CD4-positive, CD25-positive, alpha-beta regulatory T cell (primary cell): ENCODE measurements around the gene EDN2. TPM values are rescaled to one million over a fixed set of nuclear protein-coding genes. Genes with fewer than 3 reads are reported as not detected.

Source experiments
- ATAC-seq, 2 donors: fragments of 150-1000 bp; cut with Tn5 transposase; one replicate each; pipeline ENCODE4 v1.10.0; 2021; ENCODE audit warnings: low read depth in 2 of 2, moderate number of reproducible peaks in 2 of 2, moderate library complexity in 1 of 2
- DNase-seq, 3 donors: peaks; one replicate each; pipeline versions ENCODE4 v3.0.0 to v3.0.0-alpha.2; 2012 to 2022; ENCODE audit warnings: mixed read lengths in 1 of 3
- H3K27ac ChIP-seq: one replicate; pipeline ENCODE4 v1.7.0; 2013; ENCODE audit warnings: mild to moderate bottlenecking, low read length; ENCODE audit not compliant: insufficient read depth, poor library complexity, severe bottlenecking
- H3K27me3 ChIP-seq: one replicate; pipeline ENCODE4 v1.7.0; 2013; ENCODE audit warnings: low read length; ENCODE audit not compliant: control insufficient read depth, insufficient read depth
- H3K36me3 ChIP-seq: one replicate; pipeline ENCODE4 v1.7.0; 2013; ENCODE audit warnings: mild to moderate bottlenecking, low read length, moderate library complexity; ENCODE audit not compliant: control insufficient read depth, insufficient read depth
- H3K4me1 ChIP-seq: 2 replicates; pipeline ENCODE4 v1.7.0; 2013; ENCODE audit warnings: mild to moderate bottlenecking, low read length; ENCODE audit not compliant: insufficient read depth, control insufficient read depth, poor library complexity, severe bottlenecking
- H3K4me3 ChIP-seq: one replicate; pipeline ENCODE4 v1.7.0; 2013; ENCODE audit warnings: low read depth, mild to moderate bottlenecking, low read length, moderate library complexity
- H3K9me3 ChIP-seq, 2 experiments: 1 replicate in 1 of 2; 2 replicates in 1 of 2; pipeline ENCODE4 v1.7.0; 2013; ENCODE audit warnings: low read length in 2 of 2, mild to moderate bottlenecking in 1 of 2, moderate library complexity in 1 of 2; ENCODE audit not compliant: control insufficient read depth in 2 of 2
- H3K27ac Mint-ChIP-seq, 3 donors: one replicate each; pipeline ENCODE4 v1.8.0; 2020 to 2022; ENCODE audit warnings: mild to moderate bottlenecking in 3 of 3, mixed read lengths in 3 of 3, moderate library complexity in 2 of 3
- H3K27me3 Mint-ChIP-seq: one replicate; pipeline ENCODE4 v1.8.0; 2022; ENCODE audit warnings: mild to moderate bottlenecking, mixed read lengths
- H3K36me3 Mint-ChIP-seq: one replicate; pipeline ENCODE4 v1.8.0; 2020; ENCODE audit warnings: mixed read lengths
- H3K4me1 Mint-ChIP-seq, 4 donors: one replicate each; pipeline ENCODE4 v1.8.0; 2020 to 2022; ENCODE audit warnings: mixed read lengths in 4 of 4, mild to moderate bottlenecking in 1 of 4
- H3K4me3 Mint-ChIP-seq, 4 donors: one replicate each; pipeline ENCODE4 v1.8.0; 2020 to 2022; ENCODE audit warnings: mild to moderate bottlenecking in 4 of 4, mixed read lengths in 4 of 4, moderate library complexity in 3 of 4
- H3K9me3 Mint-ChIP-seq, 7 donors: one replicate each; pipeline ENCODE4 v1.8.0; 2020 to 2022; ENCODE audit warnings: mixed read lengths in 7 of 7, mild to moderate bottlenecking in 3 of 7, moderate library complexity in 2 of 7
- polyA plus RNA-seq, 4 donors: library from polyadenylated mRNA; unstranded; fragments of 300-500 nt; fragmentation: Illumina TruSeq; gene quantifications; one replicate each; pipeline ENCODE4 v1.2.3, GENCODE V29; 2021
- total RNA-seq: library from RNA; stranded (reverse); gene quantifications from one replicate; pipeline ENCODE4 v1.2.3, GENCODE V29; 2022

Gene EDN2
- total and polyA plus RNA-seq, 5 donors from 2014 or later, result 0.52 TPM; not detected in 4

DNA sequence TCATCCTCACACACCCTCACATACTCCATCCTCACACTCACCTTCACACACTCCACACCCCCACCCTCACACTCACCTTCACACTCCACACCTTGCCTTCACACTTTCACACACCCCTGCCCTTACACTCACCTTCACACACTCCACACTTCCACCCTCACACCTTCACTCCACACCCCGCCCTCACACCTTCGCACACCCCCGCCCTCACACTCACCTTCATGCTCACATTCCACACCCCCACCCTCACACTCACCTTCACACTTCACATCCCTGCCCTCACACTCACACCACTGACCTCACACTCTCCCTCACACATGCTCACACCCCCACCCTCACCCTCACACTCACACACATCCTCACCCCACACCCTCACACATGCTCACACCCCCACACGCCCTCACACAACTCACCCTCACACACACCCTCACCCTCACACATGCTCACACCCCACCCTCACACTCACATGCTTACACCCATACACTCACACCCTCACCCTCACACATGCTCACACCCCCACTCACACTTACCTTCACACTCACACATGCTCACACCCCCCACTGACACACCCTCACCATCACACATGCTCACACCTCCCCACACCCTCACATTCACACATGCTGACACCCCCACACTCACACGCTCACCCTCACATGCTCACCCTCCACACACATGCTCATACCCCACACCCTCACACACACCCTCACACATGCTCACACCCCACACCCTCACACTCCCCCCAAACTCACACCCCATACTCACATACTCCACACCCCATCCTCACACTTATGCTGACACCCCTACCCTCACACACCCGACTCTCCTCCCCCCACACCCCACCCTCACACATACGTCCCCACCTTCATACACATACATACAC is 44.5 kb upstream of the EDN2 start:
- Mint-ChIP-seq H3K27ac (no peak overlapping the region), H3K4me1 (peaks cover 0 to 2% (median under 1%) of the 10 kb centered on the region in 4 donors), H3K27me3 (no peaks in the 10 kb centered on the region), H3K36me3 (peaks cover 8% of the 10 kb centered on the region), H3K4me3 (no peak overlapping the region), H3K9me3 (peaks cover 0 to 4% (median 0%) of the 10 kb centered on the region in 7 donors)
- no peak for DNase-seq
- no peak for ATAC-seq
- Histone ChIP-seq H3K4me3 (no peak overlapping the region), H3K36me3 (no peaks in the 10 kb centered on the region), H3K27ac (no peak overlapping the region), H3K4me1 (no peaks in the 10 kb centered on the region), H3K9me3 (no peaks in the 10 kb centered on the region), H3K27me3 (no peaks in the 10 kb centered on the region)

DNA sequence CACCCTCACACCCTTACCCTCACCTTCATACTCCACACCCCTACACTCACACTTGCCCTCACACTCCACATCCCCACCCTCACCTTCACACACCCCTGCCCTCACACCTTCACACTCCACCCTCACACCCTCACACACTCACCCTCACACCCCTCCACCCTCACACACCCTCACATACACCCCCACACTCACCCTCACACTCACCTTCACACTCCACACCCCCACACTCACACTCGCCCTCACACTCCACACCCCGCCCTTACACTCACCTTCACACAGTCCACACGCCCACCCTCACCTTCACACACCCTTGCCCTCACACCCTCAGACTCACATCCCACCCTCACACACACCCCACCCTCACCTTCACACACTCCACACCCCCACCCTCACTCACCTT is 43.6 kb upstream of the EDN2 start:
- Histone ChIP-seq H3K4me1 (no peaks in the 10 kb centered on the region), H3K27me3 (no peaks in the 10 kb centered on the region), H3K36me3 (no peaks in the 10 kb centered on the region), H3K9me3 (no peaks in the 10 kb centered on the region), H3K27ac (no peak overlapping the region), H3K4me3 (no peak overlapping the region)
- H3K9me3 Mint-ChIP-seq, result peaks cover 0 to 3% (median 0%) of the 10 kb centered on the region in 7 donors
- ATAC-seq (no peak), DNase-seq (no peak)
- peaks cover 4% of the 10 kb centered on the region for H3K36me3 Mint-ChIP-seq
- H3K4me3 Mint-ChIP-seq, result no peak overlapping the region
- H3K27ac Mint-ChIP-seq, result no peak overlapping the region
- H3K4me1 Mint-ChIP-seq, result peaks cover 0 to 2% (median under 1%) of the 10 kb centered on the region in 4 donors
- no peaks in the 10 kb centered on the region for H3K27me3 Mint-ChIP-seq

- H3K9me3 ChIP-seq, result no peaks in the 10 kb centered on the region
- DNase-seq (no peak), ATAC-seq (no peak)
- no peaks in the 10 kb centered on the region for H3K4me1 ChIP-seq
- peaks cover 0 to 6% (median under 1%) of the 10 kb centered on the region in 4 donors for H3K4me1 Mint-ChIP-seq
- H3K36me3 Mint-ChIP-seq, result peaks cover 9% of the 10 kb centered on the region
- no peaks in the 10 kb centered on the region for H3K27me3 ChIP-seq
- no peaks in the 10 kb centered on the region for H3K36me3 ChIP-seq
- no peaks in the 10 kb centered on the region for H3K27me3 Mint-ChIP-seq
- peaks cover 0 to 3% (median 0%) of the 10 kb centered on the region in 7 donors for H3K9me3 Mint-ChIP-seq
- H3K4me3 Mint-ChIP-seq, result no peak overlapping the region
- H3K27ac ChIP-seq, result no peak overlapping the region
- H3K27ac Mint-ChIP-seq, result peak overlapping the region in 1 of 3 donors; percentile 86
- no peak overlapping the region for H3K4me3 ChIP-seq
Observed at GRCh38 chr1:41526956-41527561, 42.6 kb upstream of the EDN2 start.

- Mint-ChIP-seq H3K9me3 (peaks cover 0 to 1% (median 0%) of the 10 kb centered on the region in 7 donors), H3K4me3 (no peak overlapping the region)
- no peak for ATAC-seq
Observed at GRCh38 chr1:41525891-41526587, 41.6 kb upstream of the EDN2 start.

GRCh38 chr1:41524676-41525675 is 40.5 kb upstream of the EDN2 start:
- Histone ChIP-seq H3K4me1 (no peaks in the 10 kb centered on the region), H3K36me3 (no peaks in the 10 kb centered on the region), H3K9me3 (no peaks in the 10 kb centered on the region), H3K27ac (no peak overlapping the region), H3K27me3 (no peaks in the 10 kb centered on the region), H3K4me3 (no peak overlapping the region)
- no peak for ATAC-seq
- DNase-seq, result no peak
- Mint-ChIP-seq H3K36me3 (peaks cover 14% of the 10 kb centered on the region), H3K4me1 (peaks cover 0 to 6% (median 0%) of the 10 kb centered on the region in 4 donors), H3K27me3 (no peaks in the 10 kb centered on the region), H3K27ac (no peak overlapping the region), H3K4me3 (peak overlapping the region in 1 of 4 donors; percentile 63), H3K9me3 (no peaks in the 10 kb centered on the region)

More at GRCh38 chr1:41525891-41526587, 41.6 kb upstream of the EDN2 start:
- H3K9me3 ChIP-seq, result no peaks in the 10 kb centered on the region
- no peaks in the 10 kb centered on the region for H3K4me1 ChIP-seq
- no peaks in the 10 kb centered on the region for H3K27me3 ChIP-seq
- H3K4me1 Mint-ChIP-seq, result peaks cover 0 to 6% (median under 1%) of the 10 kb centered on the region in 4 donors
- H3K27me3 Mint-ChIP-seq, result no peaks in the 10 kb centered on the region
- no peaks in the 10 kb centered on the region for H3K36me3 ChIP-seq
- no peak overlapping the region for H3K4me3 ChIP-seq
- H3K27ac ChIP-seq, result no peak overlapping the region
- peaks cover 11% of the 10 kb centered on the region for H3K36me3 Mint-ChIP-seq
- DNase-seq, result no peak
- H3K27ac Mint-ChIP-seq, result no peak overlapping the region

GRCh38 chr1:41523949-41524675 is 39.6 kb upstream of the EDN2 start:
- Mint-ChIP-seq H3K4me3 (no peak overlapping the region), H3K27ac (peak overlapping the region in 1 of 3 donors; percentile 49), H3K36me3 (peaks cover 20% of the 10 kb centered on the region), H3K27me3 (no peaks in the 10 kb centered on the region), H3K4me1 (peaks cover 0 to 6% (median 0%) of the 10 kb centered on the region in 4 donors), H3K9me3 (no peaks in the 10 kb centered on the region)
- H3K4me3 ChIP-seq, result no peak overlapping the region
- no peaks in the 10 kb centered on the region for H3K36me3 ChIP-seq
- no peak overlapping the region for H3K27ac ChIP-seq
- no peak for ATAC-seq
- no peaks in the 10 kb centered on the region for H3K4me1 ChIP-seq
- DNase-seq, result no peak
- H3K27me3 ChIP-seq, result no peaks in the 10 kb centered on the region
- no peaks in the 10 kb centered on the region for H3K9me3 ChIP-seq
